Thyroid gland (tissue), 4 donors: ENCODE results near the gene PRKD2. TPM values are rescaled to one million over a fixed set of nuclear protein-coding genes. Genes with fewer than 3 reads are reported as not detected.
A peak's percentile ranks its signal among the peaks of the same experiment; 100 is the strongest.

Experiments
- DNase-seq, 2 donors: peaks; one replicate each; pipeline ENCODE4 v3.0.0-alpha.2; 2019
- H3K27ac ChIP-seq, 3 donors: fragments of 200-600 bp; sonication (generic); 1 replicate in 2 of 3; 2 replicates in 1 of 3; pipeline ENCODE4 v1.5.1; 2016 to 2019; ENCODE audit warnings: mild to moderate bottlenecking in 1 of 3, moderate library complexity in 1 of 3
- H3K27me3 ChIP-seq: fragments of 200-600 bp; sonication (generic); one replicate; pipeline ENCODE4 v1.5.1; 2019
- H3K36me3 ChIP-seq, 2 donors: fragments of 200-600 bp; sonication (generic); one replicate each; pipeline ENCODE4 v1.5.1; 2016 to 2019
- H3K4me1 ChIP-seq, 2 donors: fragments of 200-600 bp; sonication (generic); one replicate each; pipeline ENCODE4 v1.5.1; 2017 to 2019
- H3K4me3 ChIP-seq, 3 donors: fragments of 200-600 bp; sonication (generic); replicated peaks in 1 of 3; 1 replicate in 2 of 3; 2 replicates in 1 of 3; pipeline ENCODE4 v1.5.1; 2016; ENCODE audit warnings: mild to moderate bottlenecking in 1 of 3
- H3K9me3 ChIP-seq: fragments of 200-600 bp; sonication (generic); one replicate; pipeline ENCODE4 v1.5.1; 2017
- CTCF ChIP-seq, 6 experiments: fragments of 200-600 bp in 3 of 6; fragments of 450-650 bp in 3 of 6; sonication (generic) in 3 of 6; IDR thresholded peaks; one replicate each; pipeline ENCODE4 v1.5.1; 2016 to 2019; ENCODE audit warnings: antibody characterized with exemption in 6 of 6, mild to moderate bottlenecking in 2 of 6, inconsistent platforms in 1 of 6, moderate library complexity in 1 of 6
- POLR2A ChIP-seq, 2 donors: fragments of 450-650 bp; IDR thresholded peaks; one replicate each; pipeline ENCODE4 v1.6.1; 2017; ENCODE audit warnings: antibody characterized with exemption in 2 of 2, mild to moderate bottlenecking in 2 of 2, moderate library complexity in 1 of 2
- WGBS, 2 donors: methylation state at CpG; one replicate each; pipeline ENCODE4 v1.1.5; 2017; 5-methylcytosine and 5-hydroxymethylcytosine counted together
- intact Hi-C: fragments of 100-400 bp; cut with DNase I; formaldehyde crosslinking; loops from one replicate; pipeline ENCODE4 v1.15.1; 2023
- total RNA-seq, 4 donors: library from RNA; depleted of rRNA; stranded (reverse); fragments of >200 nt; gene quantifications; one replicate each; pipeline ENCODE4 v1.2.3, GENCODE V29; 2016

Gene PRKD2
- total RNA-seq, 4 donors from 2014 or later, result 23.7 to 40.7 (median 32.7) TPM

DNA sequence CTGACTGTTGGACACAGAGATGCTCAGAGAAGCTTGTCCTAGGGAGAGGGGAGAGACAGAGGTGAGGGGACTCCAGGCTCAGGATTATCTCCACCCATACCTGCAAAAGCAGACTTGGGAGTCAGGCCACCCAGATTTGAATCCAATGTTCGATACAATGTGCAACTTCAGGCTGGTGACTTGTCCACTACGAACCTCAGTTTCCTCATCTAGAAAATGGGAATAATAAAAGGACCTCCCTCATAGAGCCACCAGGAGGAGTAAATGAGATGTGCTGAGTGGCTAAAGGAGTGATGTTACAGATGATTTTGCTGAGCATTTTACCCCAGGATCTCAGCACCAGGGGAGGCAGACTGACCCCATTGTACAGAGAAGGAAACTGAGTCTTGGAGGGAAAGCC, 25.0 kb downstream of the PRKD2 start:
- H3K4me1 ChIP-seq, result peaks cover 0 to 6% of the 10 kb centered on the region in 2 donors
- TF ChIP-seq POLR2A (IDR thresholded peaks at IDR 0.05) (no peak), CTCF (IDR thresholded peaks at IDR 0.05) (no peak)
- H3K9me3 ChIP-seq, result no peaks in the 10 kb centered on the region
- H3K27me3 ChIP-seq, result no peaks in the 10 kb centered on the region
- peaks cover 83 to 93% of the 10 kb centered on the region in 2 donors for H3K36me3 ChIP-seq
- H3K27ac ChIP-seq, result no peak overlapping the region
- no peak for DNase-seq
- H3K4me3 ChIP-seq, result no peak overlapping the region
- intact Hi-C loops, result no loop called here
- WGBS, 2 donors, result 94 to 96% methylated on average over 2 of the region's 2 CpGs

DNA sequence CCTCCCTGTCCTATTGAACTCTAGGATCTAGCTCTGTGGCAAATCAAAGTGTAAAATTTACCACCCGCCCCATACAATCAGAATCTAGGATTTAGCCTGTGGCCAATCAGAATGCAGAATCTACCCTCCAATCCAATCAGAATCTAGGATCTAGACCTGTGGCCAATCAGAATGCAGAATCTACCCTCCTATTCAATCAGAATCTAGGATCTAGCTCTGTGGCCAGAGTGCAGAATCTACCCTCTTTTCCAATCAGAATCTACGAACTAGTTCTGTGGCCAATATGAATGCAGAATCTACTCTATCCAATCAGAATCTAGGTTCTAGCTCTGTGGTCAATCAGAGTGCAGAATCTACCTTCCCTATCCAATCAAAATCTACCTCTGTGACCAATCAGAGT, 25.8 kb downstream of the PRKD2 start:
- TF ChIP-seq POLR2A (IDR thresholded peaks at IDR 0.05) (no peak), CTCF (IDR thresholded peaks at IDR 0.05) (no peak)
- no peaks in the 10 kb centered on the region for H3K27me3 ChIP-seq
- intact Hi-C loops, result no loop called here
- no peak overlapping the region for H3K27ac ChIP-seq
- no peak for DNase-seq
- 50 to 75% methylated on average over 2 of the region's 2 CpGs for WGBS, 2 donors
- H3K36me3 ChIP-seq, result peaks cover 83 to 93% of the 10 kb centered on the region in 2 donors
- no peak overlapping the region for H3K4me3 ChIP-seq
- no peaks in the 10 kb centered on the region for H3K9me3 ChIP-seq
- peaks cover 0 to 6% of the 10 kb centered on the region in 2 donors for H3K4me1 ChIP-seq

DNA sequence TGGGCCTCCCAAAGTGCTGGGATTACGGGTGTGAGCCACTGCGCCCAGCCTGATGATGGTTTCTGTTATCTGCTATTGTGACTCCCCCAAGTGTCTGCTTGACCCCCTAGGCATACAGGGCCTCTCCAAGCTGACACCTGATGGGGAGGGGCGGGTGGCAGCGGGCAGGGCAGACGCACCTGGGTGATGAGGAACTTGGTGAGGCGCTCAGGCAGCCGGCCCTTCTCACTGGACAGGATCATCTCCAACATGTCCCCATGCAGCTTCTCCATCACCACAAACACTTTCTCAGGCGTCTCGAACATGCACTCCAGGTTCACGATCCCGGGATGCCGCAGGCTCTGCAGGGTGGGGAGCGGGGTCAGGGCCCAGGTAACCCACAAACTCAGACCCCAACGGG, 27.6 kb downstream of the PRKD2 start:
- Histone ChIP-seq H3K27ac (no peak overlapping the region), H3K27me3 (no peaks in the 10 kb centered on the region), H3K4me1 (peaks cover 0 to 6% of the 10 kb centered on the region in 2 donors), H3K4me3 (no peak overlapping the region), H3K36me3 (peaks cover 76 to 94% of the 10 kb centered on the region in 2 donors), H3K9me3 (no peaks in the 10 kb centered on the region)
- TF ChIP-seq POLR2A (IDR thresholded peaks at IDR 0.05) (no peak), CTCF (IDR thresholded peaks at IDR 0.05) (no peak)
- intact Hi-C loops, result no loop called here
- no peak for DNase-seq
- 94 to 97% methylated on average over 11 to 12 of the region's 14 CpGs for WGBS, 2 donors

- DNase-seq, result peak; percentile 57 to 58
- 57 to 68% methylated on average over 6 of the region's 6 CpGs for WGBS, 2 donors
- H3K4me3 ChIP-seq, result no peak overlapping the region
- TF ChIP-seq CTCF (IDR thresholded peaks at IDR 0.05) (no peak), POLR2A (IDR thresholded peaks at IDR 0.05) (no peak)
- intact Hi-C loops, result no loop called here
- no peaks in the 10 kb centered on the region for H3K9me3 ChIP-seq
- H3K27me3 ChIP-seq, result no peaks in the 10 kb centered on the region
- H3K27ac ChIP-seq, result no peak overlapping the region
- H3K4me1 ChIP-seq, result peaks cover 0 to 6% of the 10 kb centered on the region in 2 donors
- H3K36me3 ChIP-seq, result peaks cover 61 to 90% of the 10 kb centered on the region in 2 donors
Observed at GRCh38 chr19:46687438-46688145, 29.3 kb downstream of the PRKD2 start.

- H3K36me3 ChIP-seq, result peaks cover 44 to 79% of the 10 kb centered on the region in 2 donors
- intact Hi-C loops, result no loop called here
Observed at GRCh38 chr19:46685189-46685588, 31.7 kb downstream of the PRKD2 start.

More at GRCh38 chr19:46685189-46685588, 31.7 kb downstream of the PRKD2 start:
- no peak for TF ChIP-seq POLR2A (IDR thresholded peaks at IDR 0.05)
- no peak for TF ChIP-seq CTCF (IDR thresholded peaks at IDR 0.05)
- H3K27ac ChIP-seq, result no peak overlapping the region
- 70 to 92% methylated on average over 3 of the region's 3 CpGs for WGBS, 2 donors
- H3K27me3 ChIP-seq, result no peaks in the 10 kb centered on the region
- H3K4me3 ChIP-seq, result no peak overlapping the region
- no peak for DNase-seq
- no peaks in the 10 kb centered on the region for H3K9me3 ChIP-seq
- peaks cover 0 to 6% of the 10 kb centered on the region in 2 donors for H3K4me1 ChIP-seq
